Left forelimb (tissue), 1 donor: Measurements from ENCODE around the gene TTC33.
A peak's percentile ranks its signal among the peaks of the same experiment; 100 is the strongest.
"Not testable (repeated sequence)": the region's sequence is repeated elsewhere in the genome, so short reads cannot be mapped to it uniquely, and the experiment has no call there.

ENCODE experiments used
- DNase-seq: peaks from one replicate; pipeline ENCODE4 v3.0.0-alpha.2; 2018; ENCODE audit warnings: low spot score

The TTC33 gene

GRCh38 chr5:40755407-40756365 is at the start of gene TTC33:
TSS of gene TTC33 (minus strand) at chr5:40755961. CDS start at chr5:40747018, 8,943 bp downstream.
- DNase-seq: peak; percentile 96

- no peak for DNase-seq
Measured at GRCh38 chr5:40801771-40802562, 46.2 kb upstream of the TTC33 start.

GRCh38 chr5:40799258-40799657 is 43.5 kb upstream of the TTC33 start:
- DNase-seq: no peak

- DNase-seq: no peak
Measured at GRCh38 chr5:40798801-40799210, 43.0 kb upstream of the TTC33 start.

GRCh38 chr5:40798012-40798800 is 42.4 kb upstream of the TTC33 start, which contains the start of gene PRKAA1:
TSS of gene PRKAA1 (minus strand) at chr5:40798374. CDS start at chr5:40798189, 185 bp downstream.
- DNase-seq: peak; percentile 92

GRCh38 chr5:40797273-40798011 is 41.7 kb upstream of the TTC33 start:
- DNase-seq: no peak

- no peak for DNase-seq
Measured at GRCh38 chr5:40796487-40796889, 40.7 kb upstream of the TTC33 start.

GRCh38 chr5:40794877-40795276 is 39.1 kb upstream of the TTC33 start:
- DNase-seq: not testable (repeated sequence)

GRCh38 chr5:40794340-40794739 is 38.6 kb upstream of the TTC33 start:
- not testable (repeated sequence) for DNase-seq

GRCh38 chr5:40792691-40793090 is 36.9 kb upstream of the TTC33 start:
- DNase-seq: not testable (repeated sequence)

- no peak for DNase-seq
Measured at GRCh38 chr5:40791715-40792139, 36.0 kb upstream of the TTC33 start.

- DNase-seq: no peak
Measured at GRCh38 chr5:40790947-40791593, 35.3 kb upstream of the TTC33 start.

- not testable (repeated sequence) for DNase-seq
Measured at GRCh38 chr5:40788941-40789340, 33.2 kb upstream of the TTC33 start.

GRCh38 chr5:40787986-40788385 is 32.2 kb upstream of the TTC33 start:
- no peak for DNase-seq

GRCh38 chr5:40786664-40787063 is 30.9 kb upstream of the TTC33 start:
- DNase-seq: not testable (repeated sequence)

GRCh38 chr5:40784916-40785315 is 29.2 kb upstream of the TTC33 start:
- no peak for DNase-seq

- no peak for DNase-seq
Measured at GRCh38 chr5:40784027-40784653, 28.4 kb upstream of the TTC33 start.

- no peak for DNase-seq
Measured at GRCh38 chr5:40781843-40782409, 26.2 kb upstream of the TTC33 start.

- no peak for DNase-seq
Measured at GRCh38 chr5:40780858-40781257, 25.1 kb upstream of the TTC33 start.

- DNase-seq: no peak
Measured at GRCh38 chr5:40780199-40780598, 24.4 kb upstream of the TTC33 start.
